ENCODE results near the gene MICU1. TPM values are rescaled to one million over a fixed set of nuclear protein-coding genes. Genes with fewer than 3 reads are reported as not detected.

The MICU1 gene
- total RNA-seq, 4 donors from 2014 or later = 14.6 to 22.2 (median 20.1) TPM

DNA sequence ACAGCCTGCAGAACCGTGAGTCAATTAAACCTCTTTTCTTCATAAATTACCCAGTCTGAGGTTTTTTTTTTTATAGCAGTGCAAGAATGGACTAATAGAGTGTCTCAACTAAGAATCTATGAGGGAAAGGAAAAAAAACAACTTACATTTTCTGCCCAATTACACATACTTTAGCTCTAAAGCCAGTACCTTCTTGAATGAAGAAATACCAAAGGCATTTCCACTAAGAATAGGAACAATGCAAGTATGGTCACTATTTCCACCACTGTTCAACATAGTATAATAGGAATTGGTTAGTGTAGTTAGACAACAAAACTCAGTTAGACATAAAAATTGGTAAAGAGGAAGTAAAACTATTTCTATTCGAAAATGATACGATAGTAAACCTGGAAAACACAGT, 37.6 kb downstream of the MICU1 start:
- Histone ChIP-seq H3K27ac (no peak overlapping the region), H3K4me1 (no peaks in the 10 kb centered on the region), H3K36me3 (no peaks in the 10 kb centered on the region), H3K4me3 (no peak overlapping the region), H3K27me3 (no peaks in the 10 kb centered on the region), H3K9me3 (no peaks in the 10 kb centered on the region)
- TF ChIP-seq, protein P1, sequence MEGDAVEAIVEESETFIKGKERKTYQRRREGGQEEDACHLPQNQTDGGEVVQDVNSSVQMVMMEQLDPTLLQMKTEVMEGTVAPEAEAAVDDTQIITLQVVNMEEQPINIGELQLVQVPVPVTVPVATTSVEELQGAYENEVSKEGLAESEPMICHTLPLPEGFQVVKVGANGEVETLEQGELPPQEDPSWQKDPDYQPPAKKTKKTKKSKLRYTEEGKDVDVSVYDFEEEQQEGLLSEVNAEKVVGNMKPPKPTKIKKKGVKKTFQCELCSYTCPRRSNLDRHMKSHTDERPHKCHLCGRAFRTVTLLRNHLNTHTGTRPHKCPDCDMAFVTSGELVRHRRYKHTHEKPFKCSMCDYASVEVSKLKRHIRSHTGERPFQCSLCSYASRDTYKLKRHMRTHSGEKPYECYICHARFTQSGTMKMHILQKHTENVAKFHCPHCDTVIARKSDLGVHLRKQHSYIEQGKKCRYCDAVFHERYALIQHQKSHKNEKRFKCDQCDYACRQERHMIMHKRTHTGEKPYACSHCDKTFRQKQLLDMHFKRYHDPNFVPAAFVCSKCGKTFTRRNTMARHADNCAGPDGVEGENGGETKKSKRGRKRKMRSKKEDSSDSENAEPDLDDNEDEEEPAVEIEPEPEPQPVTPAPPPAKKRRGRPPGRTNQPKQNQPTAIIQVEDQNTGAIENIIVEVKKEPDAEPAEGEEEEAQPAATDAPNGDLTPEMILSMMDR (IDR thresholded peaks at IDR 0.05) = no peak
- TF ChIP-seq POLR2A (IDR thresholded peaks at IDR 0.05) = no peak
- intact Hi-C loops (cut with DNase I) = no loop called here
- no peak for DNase-seq
- WGBS, 2 donors = 91 to 92% methylated on average over 2 to 3 of the region's 3 CpGs

DNA sequence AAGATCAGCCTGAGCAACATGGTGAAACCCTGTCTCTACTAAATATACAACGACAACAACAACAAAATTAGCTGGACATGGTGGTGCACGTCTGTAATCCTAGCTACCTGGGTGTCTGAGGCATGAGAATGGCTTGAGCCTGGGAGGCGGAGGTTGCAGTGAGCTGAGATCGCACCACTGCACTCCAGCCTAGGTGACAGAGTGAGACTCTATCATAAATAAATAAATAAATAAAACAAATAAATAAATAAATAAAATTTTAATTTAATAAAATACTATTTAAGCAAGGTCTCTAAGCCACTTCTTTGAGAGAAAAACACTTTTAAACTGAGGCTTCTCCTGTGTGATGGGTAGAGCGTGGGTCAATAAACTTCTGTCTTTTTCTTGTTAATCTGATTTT, 38.3 kb downstream of the MICU1 start:
- Histone ChIP-seq H3K36me3 (no peaks in the 10 kb centered on the region), H3K9me3 (no peaks in the 10 kb centered on the region), H3K27me3 (no peaks in the 10 kb centered on the region), H3K4me1 (no peaks in the 10 kb centered on the region), H3K27ac (no peak overlapping the region), H3K4me3 (no peak overlapping the region)
- intact Hi-C loops (cut with DNase I) = no loop called here
- TF ChIP-seq, protein P1 (IDR thresholded peaks at IDR 0.05) = no peak
- no peak for DNase-seq
- 94 to 96% methylated on average over 5 of the region's 5 CpGs for WGBS, 2 donors

DNA sequence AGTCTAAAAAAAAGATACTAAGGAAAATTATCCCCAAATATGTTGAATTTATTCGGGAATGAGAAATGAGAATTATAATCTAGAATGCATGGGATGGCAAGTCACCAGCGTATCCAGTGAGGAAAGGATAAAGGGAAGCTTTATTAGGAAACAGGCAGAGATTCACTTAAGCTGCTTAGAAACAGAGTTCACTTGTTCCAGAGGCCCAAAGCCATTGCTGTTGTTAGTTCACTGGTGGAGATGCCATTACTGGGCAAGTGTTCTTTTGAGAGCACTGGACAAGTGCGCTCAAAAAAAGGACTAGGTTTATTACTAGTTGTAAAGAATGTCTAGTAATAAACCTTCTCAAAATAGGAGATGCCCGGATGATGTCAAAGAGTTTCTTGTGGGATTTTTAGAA, 51.2 kb downstream of the MICU1 start:
- H3K27ac ChIP-seq = no peak overlapping the region
- TF ChIP-seq POLR2A (IDR thresholded peaks at IDR 0.05) = no peak
- TF ChIP-seq, protein P1 (IDR thresholded peaks at IDR 0.05) = no peak
- H3K36me3 ChIP-seq = no peaks in the 10 kb centered on the region
- intact Hi-C loops (cut with DNase I) = no loop called here
- DNase-seq = no peak
- H3K4me1 ChIP-seq = no peaks in the 10 kb centered on the region
- no peaks in the 10 kb centered on the region for H3K27me3 ChIP-seq
- 90 to 94% methylated on average over 4 of the region's 4 CpGs for WGBS, 2 donors
- H3K9me3 ChIP-seq = no peaks in the 10 kb centered on the region
- H3K4me3 ChIP-seq = no peak overlapping the region

DNA sequence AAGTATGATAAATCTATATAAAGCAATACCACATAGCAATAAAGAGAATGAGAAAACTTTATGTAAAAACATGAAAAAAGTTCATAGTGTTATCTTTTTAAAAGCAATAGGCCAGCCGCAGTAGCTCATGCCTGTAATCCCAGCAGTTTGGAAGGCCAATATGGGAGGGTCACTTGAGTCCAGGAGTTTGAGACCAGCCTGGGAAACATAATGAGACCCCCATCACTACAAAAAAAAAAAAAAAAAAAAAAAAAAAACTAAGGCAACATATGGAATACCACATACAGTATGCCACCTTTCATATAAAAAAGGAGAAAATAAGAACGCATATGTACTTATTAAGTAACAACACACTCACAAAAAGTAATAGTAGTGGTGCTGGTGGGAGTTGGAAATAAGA, 52.8 kb downstream of the MICU1 start:
- Histone ChIP-seq H3K27me3 (no peaks in the 10 kb centered on the region), H3K4me3 (no peak overlapping the region), H3K4me1 (no peaks in the 10 kb centered on the region), H3K27ac (no peak overlapping the region), H3K9me3 (no peaks in the 10 kb centered on the region), H3K36me3 (no peaks in the 10 kb centered on the region)
- TF ChIP-seq POLR2A (IDR thresholded peaks at IDR 0.05) = no peak
- TF ChIP-seq, protein P1 (IDR thresholded peaks at IDR 0.05) = no peak
- DNase-seq = no peak
- 89 to 100% methylated on average over 2 of the region's 2 CpGs for WGBS, 2 donors
- intact Hi-C loops (cut with DNase I) = no loop called here

DNA sequence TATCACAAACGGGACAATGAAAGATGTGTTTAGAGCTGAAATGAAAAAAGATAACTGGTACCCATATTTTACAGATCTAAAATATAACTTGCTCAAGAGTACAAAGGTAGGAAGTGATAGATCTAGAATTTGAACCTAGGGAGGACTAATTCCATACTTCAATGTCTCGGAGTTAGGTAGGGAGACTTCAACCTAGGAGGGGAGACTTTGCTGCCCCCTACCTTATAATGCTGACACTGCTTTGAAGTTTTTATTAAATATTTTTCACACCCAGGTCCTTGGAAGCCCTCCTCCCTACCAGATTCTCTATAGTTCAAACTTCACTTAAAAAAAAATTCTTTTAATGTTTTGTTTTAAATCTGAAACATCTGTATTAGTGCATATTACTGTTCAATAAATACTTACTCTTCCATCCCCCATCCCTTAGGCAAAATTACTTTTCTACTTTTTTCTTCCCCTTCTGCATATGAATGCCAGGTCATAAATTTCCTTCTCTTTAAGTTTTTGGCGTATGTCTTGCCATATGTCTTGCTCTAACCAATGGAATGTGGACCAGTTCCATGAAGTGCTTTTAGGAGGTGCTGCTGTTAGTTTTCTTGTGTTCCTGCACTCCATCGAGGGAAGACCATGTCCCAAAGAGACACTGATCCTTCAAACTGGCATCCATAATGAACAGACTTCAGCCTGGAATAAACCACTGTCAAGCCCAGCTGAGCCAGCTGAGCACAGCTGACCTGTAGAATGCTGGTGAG, 57.8 kb downstream of the MICU1 start:
- 61 to 65% methylated on average over 4 of the region's 4 CpGs for WGBS, 2 donors
- Histone ChIP-seq H3K4me3 (no peak overlapping the region), H3K36me3 (peaks cover 0 to 34% (median 0%) of the 10 kb centered on the region in 3 donors), H3K27ac (no peak overlapping the region), H3K4me1 (no peaks in the 10 kb centered on the region), H3K9me3 (no peaks in the 10 kb centered on the region), H3K27me3 (no peaks in the 10 kb centered on the region)
- DNase-seq = no peak
- intact Hi-C loops (cut with DNase I) = no loop called here
- no peak for TF ChIP-seq POLR2A (IDR thresholded peaks at IDR 0.05)
- TF ChIP-seq, protein P1 (IDR thresholded peaks at IDR 0.05) = no peak
